H9 (cell line): Measurements from ENCODE around the gene NGB. TPM values are rescaled to one million over a fixed set of nuclear protein-coding genes. Genes with fewer than 3 reads are reported as not detected.

ENCODE experiments used
- DNase-seq: peaks from one replicate; pipeline ENCODE4 v3.0.0-alpha.2; 2017
- H2AFZ ChIP-seq: one replicate; pipeline ENCODE4 v1.6.1; 2013; ENCODE audit warnings: mild to moderate bottlenecking, low read length, control low read depth, moderate library complexity
- H2AK5ac ChIP-seq: 2 replicates; pipeline ENCODE4 v1.6.1; 2013; ENCODE audit warnings: low read length, control low read depth, mixed read lengths; ENCODE audit not compliant: insufficient read length
- H2BK120ac ChIP-seq: one replicate; pipeline ENCODE4 v1.6.1; 2013; ENCODE audit warnings: low read depth, mild to moderate bottlenecking, low read length, control low read depth, inconsistent platforms; ENCODE audit not compliant: poor library complexity, severe bottlenecking
- H2BK12ac ChIP-seq: 2 replicates; pipeline ENCODE4 v1.6.1; 2013; ENCODE audit warnings: low read length, control low read depth, mixed read lengths, low read depth; ENCODE audit not compliant: insufficient read length
- H2BK15ac ChIP-seq: 2 replicates; pipeline ENCODE4 v1.6.1; 2013; ENCODE audit warnings: low read depth, low read length, control low read depth
- H2BK20ac ChIP-seq: one replicate; pipeline ENCODE4 v1.6.1; 2013; ENCODE audit warnings: low read depth, mild to moderate bottlenecking, low read length, control low read depth, inconsistent platforms; ENCODE audit not compliant: poor library complexity, severe bottlenecking
- H2BK5ac ChIP-seq: 2 replicates; pipeline ENCODE4 v1.6.1; 2013; ENCODE audit warnings: low read length, control low read depth, mixed read lengths; ENCODE audit not compliant: insufficient read length
- H3K14ac ChIP-seq: 2 replicates; pipeline ENCODE4 v1.6.1; 2013; ENCODE audit warnings: low read length, control low read depth; ENCODE audit not compliant: insufficient read depth
- H3K18ac ChIP-seq: 2 replicates; pipeline ENCODE4 v1.6.1; 2013; ENCODE audit warnings: low read depth, mild to moderate bottlenecking, mixed read lengths, low read length, control low read depth; ENCODE audit not compliant: insufficient read length
- H3K23ac ChIP-seq: 2 replicates; pipeline ENCODE4 v1.6.1; 2013; ENCODE audit warnings: low read length, control low read depth, mixed read lengths, low read depth; ENCODE audit not compliant: insufficient read length
- H3K23me2 ChIP-seq: 2 replicates; pipeline ENCODE4 v1.6.1; 2013; ENCODE audit warnings: low read depth, mild to moderate bottlenecking, mixed read lengths, low read length, control low read depth; ENCODE audit not compliant: insufficient read length, poor library complexity, severe bottlenecking
- H3K27ac ChIP-seq: 2 replicates; pipeline ENCODE4 v1.5.1; 2013; ENCODE audit warnings: low read length, control low read depth, mixed read lengths, low read depth; ENCODE audit not compliant: insufficient read length
- H3K27me3 ChIP-seq: 2 replicates; pipeline ENCODE4 v1.6.1; 2013; ENCODE audit warnings: low read length, control low read depth, inconsistent platforms; ENCODE audit not compliant: insufficient read depth
- H3K4ac ChIP-seq: 2 replicates; pipeline ENCODE4 v1.6.1; 2013; ENCODE audit warnings: low read depth, mild to moderate bottlenecking, control low read depth, inconsistent platforms, low read length, moderate library complexity
- H3K4me1 ChIP-seq: 2 replicates; pipeline ENCODE4 v1.6.1; 2013; ENCODE audit warnings: low read length, control low read depth, inconsistent platforms; ENCODE audit not compliant: insufficient read depth
- H3K4me2 ChIP-seq: 2 replicates; pipeline ENCODE4 v1.6.1; 2013; ENCODE audit warnings: low read length, control low read depth, mixed read lengths; ENCODE audit not compliant: insufficient read length, insufficient read depth
- H3K56ac ChIP-seq: 2 replicates; pipeline ENCODE4 v1.6.1; 2013; ENCODE audit warnings: low read depth, mild to moderate bottlenecking, mixed read lengths, low read length, control low read depth; ENCODE audit not compliant: insufficient read length
- H3K79me1 ChIP-seq: 2 replicates; pipeline ENCODE4 v1.6.1; 2013; ENCODE audit warnings: low read depth, mild to moderate bottlenecking, moderate library complexity, low read length, control low read depth, inconsistent platforms; ENCODE audit not compliant: insufficient read depth, poor library complexity, severe bottlenecking
- H3K79me2 ChIP-seq: 2 replicates; pipeline ENCODE4 v1.6.1; 2013; ENCODE audit warnings: low read length, control low read depth, inconsistent platforms; ENCODE audit not compliant: insufficient read depth
- H3K9ac ChIP-seq: 2 replicates; pipeline ENCODE4 v1.6.1; 2013; ENCODE audit warnings: low read length, control low read depth, mixed read lengths; ENCODE audit not compliant: insufficient read length; ENCODE audit errors: extremely low read depth
- H3K9me3 ChIP-seq: one replicate; pipeline ENCODE4 v1.6.1; 2013; ENCODE audit warnings: low read depth, low read length, inconsistent platforms; ENCODE audit not compliant: control insufficient read depth
- H3T11ph ChIP-seq: one replicate; pipeline ENCODE4 v1.6.1; 2013; ENCODE audit warnings: mild to moderate bottlenecking, low read length, control low read depth, inconsistent platforms
- H4K20me1 ChIP-seq: one replicate; pipeline ENCODE4 v1.6.1; 2013; ENCODE audit not compliant: control insufficient read depth, insufficient read length, insufficient read depth
- H4K5ac ChIP-seq: 2 replicates; pipeline ENCODE4 v1.6.1; 2013; ENCODE audit warnings: low read depth, mild to moderate bottlenecking, mixed read lengths, low read length, control low read depth; ENCODE audit not compliant: insufficient read length
- H4K8ac ChIP-seq: replicated peaks from 2 replicates; pipeline ENCODE4 v1.6.1; 2013; ENCODE audit warnings: low read length, control low read depth, mixed read lengths, low read depth; ENCODE audit not compliant: insufficient read length
- H4K91ac ChIP-seq: 2 replicates; pipeline ENCODE4 v1.6.1; 2013; ENCODE audit warnings: low read depth, mild to moderate bottlenecking, moderate library complexity, mixed read lengths, low read length, control low read depth; ENCODE audit not compliant: insufficient read length
- H3K27ac Mint-ChIP-seq, 3 experiments: 2 replicates in 2 of 3; 3 replicates in 1 of 3; pipeline ENCODE4 v1.8.0; 2020 to 2021; ENCODE audit warnings: mixed read lengths in 3 of 3, mild to moderate bottlenecking in 1 of 3, moderate library complexity in 1 of 3
- H3K27me3 Mint-ChIP-seq: 2 replicates; pipeline ENCODE4 v1.8.0; 2021; ENCODE audit warnings: low read depth, mild to moderate bottlenecking, moderate library complexity, mixed read lengths
- H3K36me3 Mint-ChIP-seq, 3 experiments: 2 replicates in 2 of 3; 3 replicates in 1 of 3; pipeline ENCODE4 v1.8.0; 2020 to 2021; ENCODE audit warnings: low read depth in 3 of 3, mixed read lengths in 3 of 3; ENCODE audit not compliant: insufficient read depth in 1 of 3
- H3K4me1 Mint-ChIP-seq, 2 experiments: 2 replicates each; pipeline ENCODE4 v1.8.0; 2020; ENCODE audit warnings: mixed read lengths in 2 of 2
- H3K4me3 Mint-ChIP-seq, 2 experiments: 2 replicates in 1 of 2; 3 replicates in 1 of 2; pipeline ENCODE4 v1.8.0; 2020 to 2021; ENCODE audit warnings: mild to moderate bottlenecking in 2 of 2, mixed read lengths in 2 of 2, moderate library complexity in 1 of 2
- H3K9me3 Mint-ChIP-seq, 2 experiments: 2 replicates in 1 of 2; 3 replicates in 1 of 2; pipeline ENCODE4 v1.8.0; 2020; ENCODE audit warnings: mild to moderate bottlenecking in 2 of 2, mixed read lengths in 2 of 2, moderate library complexity in 1 of 2
- CTCF ChIP-seq: fragments of 200-600 bp; sonication (generic); conservative IDR thresholded peaks from 3 replicates; pipeline ENCODE4 v1.8.0; 2021; ENCODE audit warnings: antibody characterized with exemption, mild to moderate bottlenecking
- WGBS: extraction: QIAGEN DNeasy Blood & Tissue Kit; methylation state at CpG from one replicate; pipeline ENCODE4 v1.1.7; 2013; ENCODE audit warnings: missing lambda C conversion rate, low lambda C conversion rate, mixed read lengths; ENCODE audit not compliant: insufficient read length; ENCODE audit errors: extremely low coverage; 5-methylcytosine and 5-hydroxymethylcytosine counted together
- total RNA-seq: library from RNA; stranded (reverse); gene quantifications from 2 replicates; pipeline ENCODE4 v1.2.1, GENCODE V29; 2021

Gene NGB
- total RNA-seq, 1 experiment from 2014 or later, result 0.26 TPM

- Histone ChIP-seq H3K23ac (no peak overlapping the region), H2BK20ac (no peak overlapping the region), H4K20me1 (no peaks in the 10 kb centered on the region), H3K4me1 (peaks cover 12% of the 10 kb centered on the region; the same call in 1 of the 2 replicates), H3T11ph (no peak overlapping the region), H4K5ac (no peak overlapping the region), H2BK120ac (no peak overlapping the region), H2AK5ac (no peak overlapping the region), H4K8ac (no peak overlapping the region), H3K79me1 (no peaks in the 10 kb centered on the region), H3K23me2 (no peaks in the 10 kb centered on the region), H4K91ac (no peak overlapping the region), H3K56ac (no peak overlapping the region), H2BK15ac (no peak overlapping the region), H3K9me3 (no peaks in the 10 kb centered on the region), H3K4me2 (no peak overlapping the region), H3K27me3 (no peaks in the 10 kb centered on the region), H3K4ac (no peak overlapping the region), H3K27ac (no peak overlapping the region), H3K9ac (no peak overlapping the region), H2AFZ (no peak overlapping the region), H2BK5ac (no peak overlapping the region), H3K14ac (no peak overlapping the region; the same call in 1 of the 2 replicates), H2BK12ac (no peak overlapping the region), H3K79me2 (no peaks in the 10 kb centered on the region), H3K18ac (no peak overlapping the region)
- no CpG with 5 or more reads among the region's 12 CpGs for WGBS
- Mint-ChIP-seq H3K36me3 (no peaks in the 10 kb centered on the region; a peak in 2 of 7 replicates), H3K4me3 (no peak overlapping the region; a peak in 1 of 5 replicates), H3K9me3 (no peaks in the 10 kb centered on the region; a peak in 1 of 5 replicates), H3K27me3 (no peaks in the 10 kb centered on the region; the same call in none of the 2 replicates), H3K4me1 (peaks cover 52 to 61% of the 10 kb centered on the region in 2 experiments), H3K27ac (no peak overlapping the region)
- DNase-seq, result no peak
- TF ChIP-seq CTCF, result no peak
Measured at GRCh38 chr14:77225254-77225653, 45.8 kb downstream of the NGB start.
